Trophoblast cell (in vitro differentiated cells and primary cell): ENCODE measurements around the gene FAM83E.
A peak's percentile ranks its signal among the peaks of the same experiment; 100 is the strongest.
"Not testable (repeated sequence)": the region's sequence is repeated elsewhere in the genome, so short reads cannot be mapped to it uniquely, and the experiment has no call there.

ENCODE experiments used
- DNase-seq, 2 donors: peaks; one replicate each; pipeline ENCODE4 v3.0.0-alpha.2; 2016
- H2AFZ ChIP-seq: 2 replicates; pipeline ENCODE4 v1.6.1; 2013; ENCODE audit warnings: low read length, moderate library complexity, mild to moderate bottlenecking; ENCODE audit not compliant: insufficient read depth, poor library complexity
- H2AK5ac ChIP-seq: 2 replicates; pipeline ENCODE4 v1.6.1; 2013; ENCODE audit warnings: mild to moderate bottlenecking, low read length
- H2BK120ac ChIP-seq: 2 replicates; pipeline ENCODE4 v1.6.1; 2013; ENCODE audit warnings: low read length, mild to moderate bottlenecking, moderate library complexity; ENCODE audit not compliant: insufficient read depth, poor library complexity
- H2BK12ac ChIP-seq: 2 replicates; pipeline ENCODE4 v1.6.1; 2013; ENCODE audit warnings: mild to moderate bottlenecking, low read length, moderate library complexity
- H2BK5ac ChIP-seq: 2 replicates; pipeline ENCODE4 v1.6.1; 2013; ENCODE audit warnings: low read length, low read depth, moderate library complexity, mild to moderate bottlenecking; ENCODE audit not compliant: poor library complexity
- H3K14ac ChIP-seq: 2 replicates; pipeline ENCODE4 v1.6.1; 2013; ENCODE audit warnings: mild to moderate bottlenecking, low read length
- H3K18ac ChIP-seq: 2 replicates; pipeline ENCODE4 v1.6.1; 2013; ENCODE audit warnings: mild to moderate bottlenecking, low read length
- H3K23ac ChIP-seq: 2 replicates; pipeline ENCODE4 v1.6.1; 2013; ENCODE audit warnings: low read length
- H3K27ac ChIP-seq: 2 replicates; pipeline ENCODE4 v1.5.1; 2013; ENCODE audit warnings: low read depth, mild to moderate bottlenecking, inconsistent platforms, low read length, moderate library complexity
- H3K27me3 ChIP-seq: 2 replicates; pipeline ENCODE4 v1.6.1; 2013; ENCODE audit warnings: inconsistent platforms, mild to moderate bottlenecking, low read length, moderate library complexity; ENCODE audit not compliant: insufficient read depth
- H3K36me3 ChIP-seq, 2 experiments: 1 replicate in 1 of 2; 2 replicates in 1 of 2; pipeline ENCODE4 v1.6.1; 2013; ENCODE audit warnings: low read length in 2 of 2, mild to moderate bottlenecking in 2 of 2, moderate library complexity in 1 of 2; ENCODE audit not compliant: insufficient read depth in 2 of 2, control insufficient read depth in 1 of 2
- H3K4ac ChIP-seq: 2 replicates; pipeline ENCODE4 v1.6.1; 2013; ENCODE audit warnings: low read depth, mild to moderate bottlenecking, low read length, moderate library complexity
- H3K4me1 ChIP-seq, 2 experiments: 1 replicate in 1 of 2; 2 replicates in 1 of 2; pipeline ENCODE4 v1.6.1; 2013; ENCODE audit warnings: low read length in 2 of 2, mild to moderate bottlenecking in 2 of 2, moderate library complexity in 1 of 2; ENCODE audit not compliant: insufficient read depth in 2 of 2, control insufficient read depth in 1 of 2
- H3K4me2 ChIP-seq: 2 replicates; pipeline ENCODE4 v1.6.1; 2013; ENCODE audit warnings: inconsistent platforms, mild to moderate bottlenecking, low read length, moderate library complexity
- H3K4me3 ChIP-seq: 2 replicates; pipeline ENCODE4 v1.5.1; 2013; ENCODE audit warnings: mild to moderate bottlenecking, low read depth, low read length, inconsistent platforms
- H3K79me1 ChIP-seq: one replicate; pipeline ENCODE4 v1.6.1; 2013; ENCODE audit warnings: low read length
- H3K79me2 ChIP-seq: 2 replicates; pipeline ENCODE4 v1.6.1; 2013; ENCODE audit warnings: low read length, mild to moderate bottlenecking; ENCODE audit not compliant: control insufficient read depth, insufficient read depth, poor library complexity
- H3K9ac ChIP-seq: 2 replicates; pipeline ENCODE4 v1.6.1; 2013; ENCODE audit warnings: mild to moderate bottlenecking, low read length
- H3K9me3 ChIP-seq: 2 replicates; pipeline ENCODE4 v1.6.1; 2013; ENCODE audit warnings: low read depth, mild to moderate bottlenecking, control low read depth, inconsistent platforms, low read length; ENCODE audit not compliant: insufficient read depth
- H4K12ac ChIP-seq: 2 replicates; pipeline ENCODE4 v1.6.1; 2013; ENCODE audit warnings: low read depth, mild to moderate bottlenecking, low read length, moderate library complexity
- H4K8ac ChIP-seq: 2 replicates; pipeline ENCODE4 v1.6.1; 2013; ENCODE audit warnings: low read depth, mild to moderate bottlenecking, low read length, moderate library complexity
- H4K91ac ChIP-seq: one replicate; pipeline ENCODE4 v1.6.1; 2013; ENCODE audit warnings: low read depth, mild to moderate bottlenecking, low read length, moderate library complexity
- WGBS: extraction: QIAGEN DNeasy Blood & Tissue Kit; methylation state at CpG from one replicate; pipeline ENCODE4 v1.1.7; 2013; ENCODE audit warnings: missing lambda C conversion rate; ENCODE audit not compliant: insufficient read length, insufficient coverage; ENCODE audit errors: extremely low coverage; 5-methylcytosine and 5-hydroxymethylcytosine counted together

The FAM83E gene

DNA sequence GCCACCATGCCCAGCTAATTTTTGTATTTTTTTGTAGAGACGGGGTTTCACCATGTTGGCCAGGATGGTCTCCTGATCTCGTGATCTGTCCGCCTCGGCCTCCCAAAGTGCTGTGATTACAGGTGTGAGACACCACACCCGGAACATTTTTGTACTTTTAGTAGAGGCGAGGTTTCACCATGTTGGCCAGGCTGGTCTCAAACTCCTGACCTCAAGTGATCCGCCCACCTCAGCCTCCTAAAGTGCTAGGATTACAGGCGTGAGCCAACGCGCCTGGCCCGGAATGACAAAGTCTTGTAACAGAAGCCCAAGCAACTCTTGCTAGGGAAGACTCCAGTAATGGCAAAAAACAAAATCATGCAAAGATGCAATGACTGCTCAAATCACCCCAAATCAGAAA is 17.4 kb upstream of the FAM83E start:
- H3K9me3 ChIP-seq, H3K18ac ChIP-seq, H4K8ac ChIP-seq, H2AK5ac ChIP-seq, H4K91ac ChIP-seq, H3K36me3 ChIP-seq, H3K9ac ChIP-seq, H4K12ac ChIP-seq, H3K23ac ChIP-seq, H2BK120ac ChIP-seq, H2BK12ac ChIP-seq, H3K79me1 ChIP-seq, H3K27ac ChIP-seq, H3K4me3 ChIP-seq, H3K4ac ChIP-seq, DNase-seq, H2BK5ac ChIP-seq, H3K14ac ChIP-seq, H3K4me2 ChIP-seq, H3K79me2 ChIP-seq, H2AFZ ChIP-seq: not testable (repeated sequence)
- peaks cover 15% of the 10 kb centered on the region for H3K27me3 ChIP-seq
- WGBS, result no CpG with 5 or more reads among the region's 11 CpGs
- H3K4me1 ChIP-seq, result peaks cover 25 to 41% of the 10 kb centered on the region in 2 experiments

DNA sequence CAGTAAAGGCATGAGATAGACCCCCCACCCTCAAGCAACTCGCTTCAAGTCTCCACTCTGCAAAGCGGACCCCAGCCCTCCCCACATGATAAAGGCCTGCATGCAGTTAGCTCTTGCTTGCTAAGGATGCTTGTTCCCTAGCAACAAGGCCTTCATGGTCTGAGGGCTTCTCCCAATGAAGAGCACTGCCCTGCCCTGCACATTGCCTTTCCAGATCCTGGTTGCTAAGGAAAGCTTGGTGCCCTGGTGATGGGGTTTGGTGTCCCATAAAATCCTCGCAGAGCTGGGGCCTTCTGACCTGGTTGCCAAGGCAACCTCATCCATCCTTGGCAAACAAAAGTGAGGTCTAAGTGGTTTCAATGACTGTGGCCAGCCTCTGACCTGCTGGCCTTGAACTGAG is 16.3 kb upstream of the FAM83E start:
- H3K4me1 ChIP-seq, result peaks cover 18 to 37% of the 10 kb centered on the region in 2 experiments
- no peak for DNase-seq
- no peak overlapping the region for H3K18ac ChIP-seq
- H3K27me3 ChIP-seq, result peaks cover 6% of the 10 kb centered on the region
- H3K9ac ChIP-seq, result no peak overlapping the region
- H2BK5ac ChIP-seq, result no peak overlapping the region
- H3K23ac ChIP-seq, result no peak overlapping the region
- H2BK12ac ChIP-seq, result no peak overlapping the region
- WGBS, result no CpG with 5 or more reads among the region's 3 CpGs
- no peak overlapping the region for H2BK120ac ChIP-seq
- H3K36me3 ChIP-seq, result peaks cover 2 to 3% of the 10 kb centered on the region in 2 experiments
- H3K4me3 ChIP-seq, result no peak overlapping the region
- no peak overlapping the region for H2AFZ ChIP-seq
- no peak overlapping the region for H2AK5ac ChIP-seq
- H4K12ac ChIP-seq, result no peak overlapping the region
- no peak overlapping the region for H4K8ac ChIP-seq
- no peak overlapping the region for H3K14ac ChIP-seq
- H3K4ac ChIP-seq, result no peak overlapping the region
- H3K79me2 ChIP-seq, result no peaks in the 10 kb centered on the region
- no peak overlapping the region for H3K27ac ChIP-seq
- no peak overlapping the region for H4K91ac ChIP-seq
- H3K79me1 ChIP-seq, result peaks cover 4% of the 10 kb centered on the region
- peak overlapping the region; percentile 63 for H3K4me2 ChIP-seq
- H3K9me3 ChIP-seq, result peaks cover 3% of the 10 kb centered on the region

DNA sequence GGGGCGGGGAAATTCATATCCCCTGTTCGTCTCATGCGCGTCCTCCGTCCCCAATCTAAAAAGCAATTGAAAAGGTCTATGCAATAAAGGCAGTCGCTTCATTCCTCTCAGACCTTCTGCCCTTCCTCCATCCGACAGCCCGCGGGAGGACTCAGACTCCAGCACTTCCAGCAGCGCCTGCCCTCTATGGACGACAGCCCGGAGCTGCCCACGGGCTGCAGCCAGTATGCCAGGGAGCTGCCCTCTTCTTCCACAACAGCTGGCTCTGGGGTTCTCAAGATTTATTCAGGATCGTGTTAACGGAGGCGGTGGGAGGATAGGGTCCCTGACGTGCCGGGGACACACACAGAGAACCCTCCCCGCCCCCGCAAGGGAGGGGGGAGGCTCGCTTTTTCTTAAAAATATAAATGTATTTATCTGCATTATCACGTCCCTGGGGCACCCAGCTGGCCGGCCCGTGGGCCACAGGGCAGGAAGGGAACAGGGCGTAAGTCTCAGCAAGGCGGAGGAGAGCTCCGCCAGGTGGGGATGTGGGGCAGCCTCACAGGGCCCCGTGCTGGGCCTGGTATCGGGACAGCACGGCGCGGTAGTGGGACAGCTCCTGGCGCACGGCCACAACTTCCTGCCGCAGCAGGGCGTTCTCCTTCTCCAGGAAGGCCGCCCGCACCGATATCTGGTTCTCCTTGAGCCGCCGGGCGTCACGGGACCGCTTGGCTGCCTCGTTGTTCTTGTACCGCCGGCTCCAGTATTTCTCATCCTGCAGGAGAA is 15.6 kb upstream of the FAM83E start:
- no peak overlapping the region for H3K4ac ChIP-seq
- peak overlapping the region; percentile 8 for H2AFZ ChIP-seq
- WGBS, result no CpG with 5 or more reads among the region's 47 CpGs
- H4K8ac ChIP-seq, result peak overlapping the region; percentile 16
- H3K79me2 ChIP-seq, result no peaks in the 10 kb centered on the region
- H3K9ac ChIP-seq, result no peak overlapping the region
- no peak overlapping the region for H2AK5ac ChIP-seq
- no peak overlapping the region for H4K91ac ChIP-seq
- H3K27ac ChIP-seq, result no peak overlapping the region
- peaks cover 3% of the 10 kb centered on the region for H3K9me3 ChIP-seq
- H3K4me3 ChIP-seq, result no peak overlapping the region
- peaks cover under 1% of the 10 kb centered on the region for H3K27me3 ChIP-seq
- no peak overlapping the region for H3K18ac ChIP-seq
- no peak overlapping the region for H3K23ac ChIP-seq
- no peak overlapping the region for H2BK120ac ChIP-seq
- H3K14ac ChIP-seq, result no peak overlapping the region
- H2BK5ac ChIP-seq, result no peak overlapping the region
- DNase-seq, result peak; percentile 29 to 58
- H2BK12ac ChIP-seq, result no peak overlapping the region
- H4K12ac ChIP-seq, result no peak overlapping the region
- H3K36me3 ChIP-seq, result peaks cover 2 to 3% of the 10 kb centered on the region in 2 experiments
- peaks cover 13 to 36% of the 10 kb centered on the region in 2 experiments for H3K4me1 ChIP-seq
- peak overlapping the region; percentile 63 for H3K4me2 ChIP-seq
- H3K79me1 ChIP-seq, result peaks cover 4% of the 10 kb centered on the region

DNA sequence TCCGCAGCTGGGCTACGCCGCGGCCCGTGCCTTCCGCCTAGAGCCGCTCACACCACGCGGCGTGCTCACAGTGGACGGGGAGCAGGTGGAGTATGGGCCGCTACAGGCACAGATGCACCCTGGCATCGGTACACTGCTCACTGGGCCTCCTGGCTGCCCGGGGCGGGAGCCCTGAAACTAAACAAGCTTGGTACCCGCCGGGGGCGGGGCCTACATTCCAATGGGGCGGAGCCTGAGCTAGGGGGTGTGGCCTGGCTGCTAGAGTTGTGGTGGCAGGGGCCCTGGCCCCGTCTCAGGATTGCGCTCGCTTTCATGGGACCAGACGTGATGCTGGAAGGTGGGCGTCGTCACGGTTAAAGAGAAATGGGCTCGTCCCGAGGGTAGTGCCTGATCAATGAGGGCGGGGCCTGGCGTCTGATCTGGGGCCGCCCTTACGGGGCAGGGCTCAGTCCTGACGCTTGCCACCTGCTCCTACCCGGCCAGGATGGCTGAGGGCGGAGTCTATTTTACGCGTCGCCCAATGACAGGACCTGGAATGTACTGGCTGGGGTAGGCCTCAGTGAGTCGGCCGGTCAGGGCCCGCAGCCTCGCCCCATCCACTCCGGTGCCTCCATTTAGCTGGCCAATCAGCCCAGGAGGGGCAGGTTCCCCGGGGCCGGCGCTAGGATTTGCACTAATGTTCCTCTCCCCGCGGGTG is 14.9 kb upstream of the FAM83E start:
- H3K79me2 ChIP-seq, result no peaks in the 10 kb centered on the region
- H3K4me2 ChIP-seq, result peak overlapping the region; percentile 63
- H3K36me3 ChIP-seq, result peaks cover 2 to 3% of the 10 kb centered on the region in 2 experiments
- no peak overlapping the region for H3K14ac ChIP-seq
- H3K27me3 ChIP-seq, result no peaks in the 10 kb centered on the region
- H2AFZ ChIP-seq, result peak overlapping the region; percentile 8
- H2AK5ac ChIP-seq, result no peak overlapping the region
- H3K18ac ChIP-seq, result no peak overlapping the region
- no peak overlapping the region for H4K91ac ChIP-seq
- no peak overlapping the region for H3K9ac ChIP-seq
- peak; percentile 80 to 87 for DNase-seq
- H3K79me1 ChIP-seq, result peaks cover 4% of the 10 kb centered on the region
- H2BK120ac ChIP-seq, result no peak overlapping the region
- no CpG with 5 or more reads among the region's 48 CpGs for WGBS
- H4K8ac ChIP-seq, result no peak overlapping the region
- no peak overlapping the region for H3K27ac ChIP-seq
- no peak overlapping the region for H3K4ac ChIP-seq
- peaks cover 3% of the 10 kb centered on the region for H3K9me3 ChIP-seq
- no peak overlapping the region for H2BK12ac ChIP-seq
- no peak overlapping the region for H3K4me3 ChIP-seq
- no peak overlapping the region for H3K23ac ChIP-seq
- peaks cover 16 to 34% of the 10 kb centered on the region in 2 experiments for H3K4me1 ChIP-seq
- H2BK5ac ChIP-seq, result no peak overlapping the region
- H4K12ac ChIP-seq, result no peak overlapping the region
